Mesenchymal stem cell (in vitro differentiated cells and primary cell): ENCODE results near the gene MROH2B.
A peak's percentile ranks its signal among the peaks of the same experiment; 100 is the strongest.

Experiments used
- DNase-seq: peaks from one replicate; pipeline ENCODE4 v3.0.0-alpha.2; 2013
- H2AFZ ChIP-seq: one replicate; pipeline ENCODE4 v1.6.1; 2013; ENCODE audit warnings: low read depth, mild to moderate bottlenecking, control low read depth, inconsistent platforms, low read length, moderate library complexity
- H2AK5ac ChIP-seq: 2 replicates; pipeline ENCODE4 v1.6.1; 2013; ENCODE audit warnings: low read length, moderate library complexity, mild to moderate bottlenecking, inconsistent platforms; ENCODE audit not compliant: severe bottlenecking
- H2BK120ac ChIP-seq: one replicate; pipeline ENCODE4 v1.6.1; 2013; ENCODE audit warnings: low read depth, mild to moderate bottlenecking, inconsistent platforms, low read length, moderate library complexity
- H2BK12ac ChIP-seq, 2 experiments: one replicate each; pipeline ENCODE4 v1.6.1; 2013; ENCODE audit warnings: inconsistent platforms in 2 of 2, low read length in 2 of 2, mild to moderate bottlenecking in 2 of 2, moderate library complexity in 2 of 2, control low read depth in 1 of 2
- H2BK15ac ChIP-seq: one replicate; pipeline ENCODE4 v1.6.1; 2013; ENCODE audit warnings: mild to moderate bottlenecking, low read depth, inconsistent platforms; ENCODE audit not compliant: poor library complexity, severe bottlenecking
- H2BK5ac ChIP-seq: 2 replicates; pipeline ENCODE4 v1.6.1; 2013; ENCODE audit warnings: low read depth, mild to moderate bottlenecking, low read length, control low read depth, inconsistent platforms; ENCODE audit not compliant: poor library complexity, severe bottlenecking
- H3K14ac ChIP-seq, 2 experiments: one replicate each; pipeline ENCODE4 v1.6.1; 2013; ENCODE audit warnings: inconsistent platforms in 2 of 2, low read length in 2 of 2, control low read depth in 1 of 2, mild to moderate bottlenecking in 1 of 2, moderate library complexity in 1 of 2
- H3K18ac ChIP-seq, 2 experiments: one replicate each; pipeline ENCODE4 v1.6.1; 2013; ENCODE audit warnings: inconsistent platforms in 2 of 2, low read length in 2 of 2, control low read depth in 1 of 2, low read depth in 1 of 2, mild to moderate bottlenecking in 1 of 2
- H3K23ac ChIP-seq, 2 experiments: one replicate each; pipeline ENCODE4 v1.6.1; 2013; ENCODE audit warnings: inconsistent platforms in 2 of 2, low read length in 2 of 2, mild to moderate bottlenecking in 2 of 2, moderate library complexity in 2 of 2, control low read depth in 1 of 2
- H3K27ac ChIP-seq: 2 replicates; pipeline ENCODE4 v1.5.1; 2013; ENCODE audit warnings: mild to moderate bottlenecking, moderate library complexity, low read length, control low read depth, inconsistent platforms; ENCODE audit not compliant: poor library complexity, severe bottlenecking
- H3K27me3 ChIP-seq, 2 experiments: 2 replicates each; pipeline versions ENCODE4 v1.6.1 to v1.7.0; 2013; ENCODE audit warnings: low read length in 2 of 2, mild to moderate bottlenecking in 2 of 2, moderate library complexity in 2 of 2, control low read depth in 1 of 2, inconsistent platforms in 1 of 2; ENCODE audit not compliant: control insufficient read depth in 1 of 2, insufficient read depth in 1 of 2
- H3K36me3 ChIP-seq, 2 experiments: 2 replicates each; pipeline versions ENCODE4 v1.6.1 to v1.7.0; 2013; ENCODE audit warnings: low read length in 2 of 2, control low read depth in 1 of 2, inconsistent platforms in 1 of 2, low read depth in 1 of 2, mild to moderate bottlenecking in 1 of 2; ENCODE audit not compliant: insufficient read depth in 2 of 2, control insufficient read depth in 1 of 2
- H3K4ac ChIP-seq, 2 experiments: one replicate each; pipeline ENCODE4 v1.6.1; 2013; ENCODE audit warnings: inconsistent platforms in 2 of 2, low read length in 2 of 2, mild to moderate bottlenecking in 2 of 2, moderate library complexity in 2 of 2, control low read depth in 1 of 2, low read depth in 1 of 2
- H3K4me1 ChIP-seq: 2 replicates; pipeline ENCODE4 v1.6.1; 2013; ENCODE audit warnings: low read depth, low read length, control low read depth; ENCODE audit not compliant: control insufficient read depth, insufficient read depth
- H3K4me2 ChIP-seq: 2 replicates; pipeline ENCODE4 v1.6.1; 2013; ENCODE audit warnings: low read length, mild to moderate bottlenecking, inconsistent platforms; ENCODE audit not compliant: poor library complexity, severe bottlenecking
- H3K4me3 ChIP-seq, 2 experiments: 2 replicates each; pipeline versions ENCODE4 v1.5.1 to v1.7.0; 2013; ENCODE audit warnings: low read length in 2 of 2, mild to moderate bottlenecking in 2 of 2, control low read depth in 1 of 2, low read depth in 1 of 2; ENCODE audit not compliant: insufficient read depth in 1 of 2
- H3K79me1 ChIP-seq: replicated peaks from 2 replicates; pipeline ENCODE4 v1.6.1; 2013; ENCODE audit warnings: mild to moderate bottlenecking, control low read depth, low read length, inconsistent platforms; ENCODE audit not compliant: poor library complexity, severe bottlenecking
- H3K9ac ChIP-seq: 2 replicates; pipeline ENCODE4 v1.7.0; 2013; ENCODE audit warnings: mild to moderate bottlenecking, low read length, moderate library complexity
- H3K9me3 ChIP-seq: 2 replicates; pipeline ENCODE4 v1.7.0; 2013; ENCODE audit warnings: mild to moderate bottlenecking, low read length; ENCODE audit not compliant: control insufficient read depth
- H4K8ac ChIP-seq: one replicate; pipeline ENCODE4 v1.6.1; 2013; ENCODE audit warnings: inconsistent platforms, mild to moderate bottlenecking, low read length, moderate library complexity
- H4K91ac ChIP-seq: one replicate; pipeline ENCODE4 v1.6.1; 2013; ENCODE audit warnings: mild to moderate bottlenecking, low read length, inconsistent platforms
- WGBS: methylation state at CpG from one replicate; pipeline ENCODE4 v1.1.7; 2013; ENCODE audit warnings: mixed read lengths; 5-methylcytosine and 5-hydroxymethylcytosine counted together

MROH2B gene

GRCh38 chr5:40988746-40989510 is 82.2 kb downstream of the MROH2B start:
- no peaks in the 10 kb centered on the region for H3K9me3 ChIP-seq
- 74% methylated on average over 7 of the region's 8 CpGs for WGBS
- H4K8ac ChIP-seq = no peak overlapping the region
- H3K23ac ChIP-seq = no peak overlapping the region
- no peak for DNase-seq
- no peak overlapping the region for H3K4me3 ChIP-seq
- H3K18ac ChIP-seq = no peak overlapping the region
- peaks cover 3% of the 10 kb centered on the region for H3K4me1 ChIP-seq
- no peak overlapping the region for H3K14ac ChIP-seq
- no peak overlapping the region for H2AFZ ChIP-seq
- no peak overlapping the region for H2BK15ac ChIP-seq
- peak overlapping the region; percentile 79 for H2BK5ac ChIP-seq
- H3K27me3 ChIP-seq = no peaks in the 10 kb centered on the region
- no peaks in the 10 kb centered on the region for H3K79me1 ChIP-seq
- no peak overlapping the region for H2BK12ac ChIP-seq
- no peak overlapping the region for H2BK120ac ChIP-seq
- H3K36me3 ChIP-seq = no peaks in the 10 kb centered on the region
- no peak overlapping the region for H2AK5ac ChIP-seq
- H3K9ac ChIP-seq = no peak overlapping the region
- H4K91ac ChIP-seq = no peak overlapping the region
- H3K27ac ChIP-seq = peak overlapping the region; percentile 53
- no peak overlapping the region for H3K4ac ChIP-seq
- H3K4me2 ChIP-seq = no peak overlapping the region

- no peak overlapping the region for H4K91ac ChIP-seq
- H3K4me1 ChIP-seq = peaks cover 3% of the 10 kb centered on the region
- no peak overlapping the region for H2AFZ ChIP-seq
- no peak overlapping the region for H4K8ac ChIP-seq
- H2BK120ac ChIP-seq = no peak overlapping the region
- H3K23ac ChIP-seq = no peak overlapping the region
- peak overlapping the region in 1 of 2 experiments; percentile 9 for H3K18ac ChIP-seq
- H3K4ac ChIP-seq = no peak overlapping the region
- no peak overlapping the region for H3K14ac ChIP-seq
- no peaks in the 10 kb centered on the region for H3K27me3 ChIP-seq
- H2AK5ac ChIP-seq = no peak overlapping the region
- no peaks in the 10 kb centered on the region for H3K36me3 ChIP-seq
- H3K79me1 ChIP-seq = no peaks in the 10 kb centered on the region
- no peak overlapping the region for H2BK15ac ChIP-seq
- no peak overlapping the region for H3K4me3 ChIP-seq
- no peak for DNase-seq
- H3K9ac ChIP-seq = no peak overlapping the region
- H3K27ac ChIP-seq = no peak overlapping the region
- H3K4me2 ChIP-seq = no peak overlapping the region
- H2BK12ac ChIP-seq = no peak overlapping the region
- H2BK5ac ChIP-seq = no peak overlapping the region
- no peaks in the 10 kb centered on the region for H3K9me3 ChIP-seq
Observed at GRCh38 chr5:40987349-40987748, 83.8 kb downstream of the MROH2B start.

GRCh38 chr5:40986666-40987065 is 84.5 kb downstream of the MROH2B start:
- Histone ChIP-seq H3K23ac (no peak overlapping the region), H3K4me3 (no peak overlapping the region), H3K27ac (no peak overlapping the region), H3K27me3 (no peaks in the 10 kb centered on the region), H2AK5ac (no peak overlapping the region), H3K79me1 (no peaks in the 10 kb centered on the region), H3K4me1 (peaks cover 3% of the 10 kb centered on the region), H2BK12ac (no peak overlapping the region), H3K4ac (no peak overlapping the region), H2AFZ (no peak overlapping the region), H3K4me2 (no peak overlapping the region), H4K8ac (no peak overlapping the region), H3K9me3 (no peaks in the 10 kb centered on the region), H2BK5ac (no peak overlapping the region), H3K36me3 (no peaks in the 10 kb centered on the region), H2BK15ac (no peak overlapping the region), H4K91ac (no peak overlapping the region), H3K9ac (no peak overlapping the region), H3K14ac (no peak overlapping the region), H3K18ac (no peak overlapping the region), H2BK120ac (no peak overlapping the region)
- WGBS = 81% methylated on average over 3 of the region's 3 CpGs
- DNase-seq = no peak

- Histone ChIP-seq H2AK5ac (no peak overlapping the region), H2BK120ac (no peak overlapping the region), H3K4ac (no peak overlapping the region), H3K36me3 (no peaks in the 10 kb centered on the region), H3K9ac (no peak overlapping the region), H2BK12ac (no peak overlapping the region), H3K79me1 (no peaks in the 10 kb centered on the region), H3K18ac (no peak overlapping the region), H2BK15ac (no peak overlapping the region), H4K91ac (no peak overlapping the region), H3K23ac (no peak overlapping the region), H3K14ac (no peak overlapping the region), H4K8ac (no peak overlapping the region), H3K27me3 (no peaks in the 10 kb centered on the region), H2AFZ (no peak overlapping the region), H3K4me1 (peaks cover 3% of the 10 kb centered on the region), H3K4me3 (no peak overlapping the region), H3K9me3 (no peaks in the 10 kb centered on the region), H3K27ac (peak overlapping the region; percentile 7), H3K4me2 (no peak overlapping the region), H2BK5ac (no peak overlapping the region)
- DNase-seq = no peak
- 67% methylated on average over 4 of the region's 4 CpGs for WGBS
Observed at GRCh38 chr5:40985501-40985900, 85.6 kb downstream of the MROH2B start.
